BE2C (cell line): ENCODE data around the gene MAGI2.

ENCODE experiments used
- DNase-seq: peaks from one replicate; pipeline ENCODE4 v3.0.0-alpha.2; 2020
- H3K27me3 ChIP-seq: fragments of 250-450 bp; sonication (Bioruptor Pico); 2 replicates; pipeline ENCODE4 v1.5.1; 2020; ENCODE audit warnings: mild to moderate bottlenecking
- H3K36me3 ChIP-seq: fragments of 250-450 bp; sonication (Bioruptor Pico); 2 replicates; pipeline ENCODE4 v1.5.1; 2020; ENCODE audit warnings: mild to moderate bottlenecking
- H3K4me1 ChIP-seq: fragments of 250-450 bp; sonication (Bioruptor Pico); 2 replicates; pipeline ENCODE4 v1.5.1; 2020
- H3K4me3 ChIP-seq: 2 replicates; pipeline ENCODE4 v1.5.1; 2011; ENCODE audit warnings: low read depth, low read length
- H3K9me3 ChIP-seq: fragments of 250-450 bp; sonication (Bioruptor Pico); 2 replicates; pipeline ENCODE4 v1.5.1; 2020
- CTCF ChIP-seq: IDR thresholded peaks from 2 replicates; pipeline ENCODE4 v1.5.1; 2012; ENCODE audit warnings: mild to moderate bottlenecking, low read depth, low read length

The MAGI2 gene

GRCh38 chr7:78675511-78675910, 778.0 kb downstream of the MAGI2 start:
- no peaks in the 10 kb centered on the region for H3K36me3 ChIP-seq
- TF ChIP-seq CTCF: no peak
- no peaks in the 10 kb centered on the region for H3K27me3 ChIP-seq
- no peaks in the 10 kb centered on the region for H3K9me3 ChIP-seq
- no peak for DNase-seq
- no peaks in the 10 kb centered on the region for H3K4me1 ChIP-seq
- no peak overlapping the region for H3K4me3 ChIP-seq

GRCh38 chr7:78673272-78673671, 780.2 kb downstream of the MAGI2 start:
- TF ChIP-seq CTCF: no peak
- no peak overlapping the region for H3K4me3 ChIP-seq
- H3K36me3 ChIP-seq: no peaks in the 10 kb centered on the region
- no peaks in the 10 kb centered on the region for H3K27me3 ChIP-seq
- H3K9me3 ChIP-seq: no peaks in the 10 kb centered on the region
- no peaks in the 10 kb centered on the region for H3K4me1 ChIP-seq
- DNase-seq: no peak

DNA sequence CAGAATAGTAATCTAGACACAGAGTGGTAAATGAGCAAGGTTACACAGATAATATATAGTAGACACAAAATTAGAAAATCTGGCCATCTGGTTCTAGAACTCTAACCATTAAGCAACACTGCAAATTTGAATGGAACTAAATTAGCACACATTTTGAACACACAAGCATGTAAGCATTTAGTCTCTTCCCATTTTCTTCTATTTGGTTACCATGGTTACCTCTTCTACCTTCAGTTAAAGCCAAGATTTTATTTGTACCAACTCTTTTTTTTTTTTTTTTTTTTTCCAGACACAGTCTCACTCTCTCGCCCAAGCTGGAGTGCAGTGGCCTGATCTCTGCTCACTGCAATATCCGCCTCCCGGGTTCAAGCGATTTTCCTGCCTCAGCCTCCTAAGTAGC, 790.5 kb downstream of the MAGI2 start:
- Histone ChIP-seq H3K4me1 (no peaks in the 10 kb centered on the region), H3K27me3 (no peaks in the 10 kb centered on the region), H3K9me3 (no peaks in the 10 kb centered on the region), H3K4me3 (no peak overlapping the region), H3K36me3 (no peaks in the 10 kb centered on the region)
- TF ChIP-seq CTCF: no peak
- DNase-seq: no peak

DNA sequence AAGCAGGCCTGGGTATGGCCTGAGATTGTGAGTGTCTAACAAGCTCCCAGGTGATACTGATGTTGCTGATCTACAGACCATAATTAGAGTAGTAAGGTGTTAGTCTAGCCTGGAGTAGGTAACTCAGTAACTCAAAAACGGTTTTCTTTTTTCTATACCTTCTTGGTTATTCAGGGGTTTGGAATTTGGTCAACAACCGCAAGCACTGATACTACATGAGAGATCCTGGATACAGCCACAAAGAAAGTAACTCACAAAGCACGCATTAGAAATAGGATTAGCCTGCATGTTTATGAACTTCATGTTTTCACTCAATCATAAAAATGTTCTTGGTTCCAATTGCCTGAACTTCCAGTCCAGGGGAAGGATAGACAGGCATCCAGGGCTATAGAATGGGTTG, 803.5 kb downstream of the MAGI2 start:
- H3K9me3 ChIP-seq: no peaks in the 10 kb centered on the region
- no peak for TF ChIP-seq CTCF
- DNase-seq: no peak
- H3K4me3 ChIP-seq: no peak overlapping the region
- H3K4me1 ChIP-seq: no peaks in the 10 kb centered on the region
- H3K27me3 ChIP-seq: no peaks in the 10 kb centered on the region
- no peaks in the 10 kb centered on the region for H3K36me3 ChIP-seq

GRCh38 chr7:78649236-78649635, 804.2 kb downstream of the MAGI2 start:
- no peak for DNase-seq
- no peaks in the 10 kb centered on the region for H3K4me1 ChIP-seq

DNA sequence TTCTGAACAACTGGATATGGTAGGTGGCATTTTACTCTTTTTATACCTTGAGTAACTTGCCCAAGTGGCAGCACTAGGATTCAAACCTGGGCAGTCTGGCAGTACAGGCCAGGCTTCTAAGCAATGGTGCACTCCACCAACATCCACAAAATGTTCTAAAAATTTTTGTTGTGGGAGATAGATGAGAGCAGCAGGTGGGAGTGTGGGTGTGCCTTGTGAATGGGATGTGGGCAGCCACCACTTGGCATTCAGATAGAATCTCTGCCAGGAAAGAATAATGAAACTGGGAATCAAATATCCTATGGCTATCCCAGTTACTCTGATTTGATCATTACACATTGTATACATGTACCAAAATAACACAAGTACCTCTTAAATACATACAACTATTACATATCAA, 810.7 kb downstream of the MAGI2 start:
- H3K36me3 ChIP-seq: no peaks in the 10 kb centered on the region
- H3K4me1 ChIP-seq: no peaks in the 10 kb centered on the region
- no peaks in the 10 kb centered on the region for H3K9me3 ChIP-seq
- DNase-seq: no peak
- H3K27me3 ChIP-seq: no peaks in the 10 kb centered on the region
- no peak for TF ChIP-seq CTCF
- no peak overlapping the region for H3K4me3 ChIP-seq

More at GRCh38 chr7:78649236-78649635, 804.2 kb downstream of the MAGI2 start:
- TF ChIP-seq CTCF: no peak
- H3K36me3 ChIP-seq: no peaks in the 10 kb centered on the region
- no peaks in the 10 kb centered on the region for H3K9me3 ChIP-seq
- no peak overlapping the region for H3K4me3 ChIP-seq
- no peaks in the 10 kb centered on the region for H3K27me3 ChIP-seq
